ENCODE data around the gene TNFSF10.
"Not testable (repeated sequence)": the region's sequence is repeated elsewhere in the genome, so short reads cannot be mapped to it uniquely, and the experiment has no call there.

Gene TNFSF10

DNA sequence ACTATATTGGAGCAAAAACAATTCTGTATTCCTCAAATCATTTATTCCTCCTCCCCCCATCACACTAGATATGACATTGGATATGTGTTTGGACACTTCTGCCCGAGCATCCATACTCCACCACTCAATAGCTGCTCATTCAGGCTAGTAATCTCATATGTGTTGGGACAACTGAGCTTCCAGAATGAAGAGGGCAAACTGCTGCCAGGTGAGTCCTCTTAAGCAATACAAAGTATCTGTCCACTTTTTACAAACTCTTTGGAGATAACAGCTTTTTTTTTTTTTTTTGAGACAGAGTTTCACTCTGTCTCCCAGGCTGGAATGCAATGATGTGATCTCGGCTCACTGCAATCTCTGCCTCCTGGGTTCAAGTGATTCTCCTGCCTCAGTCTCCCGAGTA is 5.4 kb upstream of the TNFSF10 start:
- no peak for TF ChIP-seq CTCF (IDR thresholded peaks at IDR 0.05; ENCODE audit: low read depth, low read length)
- no peak overlapping the region for H3K4me3 ChIP-seq (replicated peaks in 1 of 2; ENCODE audit: low read depth in 2 of 2, low read length in 2 of 2)
- no peak for DNase-seq (ENCODE audit: low read depth in 2 of 2)

DNA sequence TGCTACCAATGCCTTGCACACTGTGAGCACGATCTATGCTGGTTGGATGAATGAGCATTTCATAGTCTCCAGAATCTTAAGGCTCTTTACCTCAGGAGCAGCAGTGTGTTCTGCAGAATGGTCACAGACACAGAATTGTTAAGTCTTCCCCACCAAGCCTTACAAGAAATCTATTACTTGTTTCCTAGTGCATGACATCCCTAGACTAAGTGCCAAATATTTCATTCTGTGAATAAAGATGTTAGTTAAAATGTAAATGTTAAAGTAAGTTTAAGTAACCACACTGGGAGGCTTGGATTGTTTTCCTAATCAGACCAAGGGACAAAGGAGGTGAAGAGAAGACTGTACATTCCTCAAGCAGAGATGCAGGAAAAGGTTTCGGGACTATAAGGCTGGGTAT is 4.1 kb upstream of the TNFSF10 start:
- H3K4me3 ChIP-seq (replicated peaks in 1 of 2; ENCODE audit: low read depth in 2 of 2, low read length in 2 of 2): no peak overlapping the region
- no peak for DNase-seq (ENCODE audit: low read depth in 2 of 2)
- no peak for TF ChIP-seq CTCF (IDR thresholded peaks at IDR 0.05; ENCODE audit: low read depth, low read length)

DNA sequence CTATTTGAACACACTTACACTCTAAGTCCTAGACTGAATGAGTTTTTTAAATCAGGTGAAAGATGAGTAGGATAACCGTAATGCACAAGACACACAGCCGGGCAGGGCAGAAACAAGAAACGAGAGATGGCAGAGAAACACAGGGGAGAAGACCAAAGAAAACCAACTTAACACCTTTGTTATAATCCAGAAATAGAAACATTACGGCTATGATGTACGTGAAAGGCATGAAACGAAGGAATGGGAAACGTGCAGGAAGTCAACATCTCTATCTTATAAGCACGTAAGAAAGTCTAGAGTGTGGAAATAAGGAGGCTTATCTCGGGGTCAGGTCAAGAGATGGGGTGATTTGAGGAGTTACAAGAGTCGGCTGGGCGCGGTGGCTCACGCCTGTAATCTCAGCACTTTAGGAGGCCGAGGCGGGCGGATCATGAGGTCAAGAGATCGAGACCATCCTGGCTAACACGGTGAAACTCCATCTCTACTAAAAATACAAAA is 1.9 kb upstream of the TNFSF10 start:
- DNase-seq (ENCODE audit: low read depth in 2 of 2): no peak
- H3K4me3 ChIP-seq (replicated peaks in 1 of 2; ENCODE audit: low read depth in 2 of 2, low read length in 2 of 2): no peak overlapping the region
- TF ChIP-seq CTCF (IDR thresholded peaks at IDR 0.05; ENCODE audit: low read depth, low read length): no peak

DNA sequence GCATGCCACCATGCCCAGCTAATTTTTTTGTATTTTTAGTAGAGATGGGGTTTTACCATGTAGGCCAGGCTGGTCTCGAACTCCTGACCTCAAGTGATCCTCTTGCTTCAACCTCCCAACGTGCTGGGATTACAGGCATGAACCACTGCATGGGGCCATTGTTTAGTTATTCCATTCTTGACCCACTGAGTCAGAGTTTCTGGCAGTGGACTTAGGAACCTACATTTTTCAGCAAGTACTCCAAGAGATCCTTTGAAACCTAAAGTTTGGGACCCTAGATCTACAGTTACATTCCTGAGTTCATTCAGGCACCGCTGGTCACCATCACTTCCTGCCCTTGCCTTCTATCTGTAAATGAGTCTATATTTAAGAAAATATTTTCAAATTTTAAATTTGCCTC is 1.4 kb upstream of the TNFSF10 start:
- TF ChIP-seq CTCF (IDR thresholded peaks at IDR 0.05; ENCODE audit: low read depth, low read length): no peak
- no peak overlapping the region for H3K4me3 ChIP-seq (replicated peaks in 1 of 2; ENCODE audit: low read depth in 2 of 2, low read length in 2 of 2)
- peak in 1 of 2 donors; percentile 71 for DNase-seq (ENCODE audit: low read depth in 2 of 2)

GRCh38 chr3:172521837-172522726 is 1.1 kb downstream of the TNFSF10 start:
- not testable (repeated sequence) for DNase-seq (ENCODE audit: low read depth in 2 of 2); H3K4me3 ChIP-seq (replicated peaks in 1 of 2; ENCODE audit: low read depth in 2 of 2, low read length in 2 of 2)

- DNase-seq (ENCODE audit: low read depth in 2 of 2): peak in 1 of 2 donors; percentile 53
- no peak for TF ChIP-seq CTCF (IDR thresholded peaks at IDR 0.05; ENCODE audit: low read depth, low read length)
- H3K4me3 ChIP-seq (replicated peaks in 1 of 2; ENCODE audit: low read depth in 2 of 2, low read length in 2 of 2): no peak overlapping the region
Observed at GRCh38 chr3:172520301-172520831, 2.9 kb downstream of the TNFSF10 start.

DNA sequence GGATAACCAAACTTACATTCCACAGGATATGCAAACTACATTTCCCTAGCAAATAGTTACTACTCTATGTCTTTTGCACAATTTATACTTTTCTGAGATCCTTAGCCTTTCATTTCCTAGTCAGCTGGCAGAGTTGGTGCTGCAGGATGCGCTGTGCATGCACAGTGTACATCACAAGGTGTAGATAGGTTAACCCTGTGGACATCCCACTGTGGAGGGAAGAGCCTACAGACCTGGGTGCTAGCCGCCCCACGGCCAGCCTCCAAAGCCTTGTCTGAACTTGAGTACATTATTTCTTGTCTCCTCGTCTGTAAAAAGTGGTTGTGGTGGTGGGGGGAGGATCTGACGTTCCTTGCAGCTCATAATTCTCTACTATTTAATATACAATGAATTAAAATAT is 3.5 kb downstream of the TNFSF10 start:
- no peak for TF ChIP-seq CTCF (IDR thresholded peaks at IDR 0.05; ENCODE audit: low read depth, low read length)
- no peak for DNase-seq (ENCODE audit: low read depth in 2 of 2)
- H3K4me3 ChIP-seq (replicated peaks in 1 of 2; ENCODE audit: low read depth in 2 of 2, low read length in 2 of 2): no peak overlapping the region
